EL (cell line): Measurements from ENCODE around the gene ATXN1.
A peak's percentile ranks its signal among the peaks of the same experiment; 100 is the strongest.
"Not testable (repeated sequence)": the region's sequence is repeated elsewhere in the genome, so short reads cannot be mapped to it uniquely, and the experiment has no call there.

ENCODE experiments used
- DNase-seq: peaks from one replicate; pipeline ENCODE4 v3.0.0-alpha.2; 2016

The ATXN1 gene

GRCh38 chr6:16291739-16292138 lies 469.5 kb downstream of the ATXN1 start:
- no peak for DNase-seq

- no peak for DNase-seq
Observed at GRCh38 chr6:16288163-16288562, 473.1 kb downstream of the ATXN1 start.

GRCh38 chr6:16286151-16286522 lies 475.1 kb downstream of the ATXN1 start:
- DNase-seq = peak; percentile 55

GRCh38 chr6:16285467-16286150 lies 475.7 kb downstream of the ATXN1 start:
- no peak for DNase-seq

- no peak for DNase-seq
Observed at GRCh38 chr6:16284472-16284871, 476.8 kb downstream of the ATXN1 start.

GRCh38 chr6:16282370-16282769 lies 478.9 kb downstream of the ATXN1 start:
- no peak for DNase-seq

GRCh38 chr6:16279243-16279642 lies 482.0 kb downstream of the ATXN1 start:
- no peak for DNase-seq

GRCh38 chr6:16278750-16279149 lies 482.5 kb downstream of the ATXN1 start:
- DNase-seq = no peak

GRCh38 chr6:16278048-16278724 lies 483.1 kb downstream of the ATXN1 start:
- no peak for DNase-seq

GRCh38 chr6:16277101-16277981 lies 483.9 kb downstream of the ATXN1 start:
- DNase-seq = peak; percentile 94

GRCh38 chr6:16274885-16275589 lies 486.2 kb downstream of the ATXN1 start:
- DNase-seq = no peak

- DNase-seq = peak; percentile 46
Observed at GRCh38 chr6:16274483-16274882, 486.8 kb downstream of the ATXN1 start.

- peak; percentile 21 for DNase-seq
Observed at GRCh38 chr6:16273256-16273655, 488.0 kb downstream of the ATXN1 start.

- DNase-seq = no peak
Observed at GRCh38 chr6:16272201-16272600, 489.1 kb downstream of the ATXN1 start.

GRCh38 chr6:16271428-16271827 lies 489.8 kb downstream of the ATXN1 start:
- DNase-seq = no peak

- no peak for DNase-seq
Observed at GRCh38 chr6:16270178-16270794, 491.0 kb downstream of the ATXN1 start.

- DNase-seq = not testable (repeated sequence)
Observed at GRCh38 chr6:16269442-16270070, 491.7 kb downstream of the ATXN1 start.

GRCh38 chr6:16267428-16268263 lies 493.6 kb downstream of the ATXN1 start:
- no peak for DNase-seq

GRCh38 chr6:16265351-16266341 lies 495.6 kb downstream of the ATXN1 start:
- no peak for DNase-seq

GRCh38 chr6:16264785-16265184 lies 496.5 kb downstream of the ATXN1 start:
- no peak for DNase-seq
